ENCODE data around the gene GPR161.
"Not testable (repeated sequence)": the region's sequence is repeated elsewhere in the genome, so short reads cannot be mapped to it uniquely, and the experiment has no call there.

Gene GPR161

DNA sequence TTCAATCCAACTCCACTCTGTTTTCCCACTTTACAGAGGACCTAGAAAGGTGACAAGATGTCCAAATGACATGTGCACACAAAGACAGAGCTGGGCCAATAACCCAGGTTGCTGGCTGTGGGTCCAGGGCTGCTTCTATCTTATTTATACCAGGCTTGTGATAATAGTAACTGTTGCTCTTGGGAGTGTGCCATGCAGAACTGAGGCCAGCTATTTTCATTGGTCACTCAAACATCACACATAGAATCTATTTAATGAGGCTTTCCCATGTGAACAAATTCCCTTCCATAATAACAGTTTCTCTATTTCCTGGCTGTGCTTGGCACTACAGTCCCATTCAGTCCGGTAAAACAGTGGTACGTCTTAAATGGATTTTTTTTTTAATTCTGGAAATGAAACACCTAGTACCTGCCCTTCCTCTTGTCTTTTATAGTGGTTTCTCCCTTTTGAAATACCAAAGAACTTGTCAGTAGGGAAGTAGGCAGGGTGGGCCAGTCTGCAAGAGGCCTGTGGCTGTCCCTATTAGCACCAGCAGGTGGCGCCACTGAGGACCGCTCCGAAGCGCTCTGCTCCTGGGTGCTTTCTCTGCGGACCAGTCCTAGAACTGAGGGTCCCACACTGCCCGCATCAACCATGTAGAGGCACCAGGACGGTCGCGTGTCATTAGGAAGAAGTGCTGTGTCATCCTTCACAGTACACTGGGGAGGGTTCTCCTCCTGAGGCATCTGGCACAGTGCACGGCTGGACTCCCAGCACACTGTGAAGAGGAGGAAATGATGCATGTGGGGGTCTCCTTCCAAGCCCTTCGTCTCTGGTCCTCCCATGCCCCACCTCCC is 52.1 kb downstream of the GPR161 start:
- DNase-seq, result no peak

DNA sequence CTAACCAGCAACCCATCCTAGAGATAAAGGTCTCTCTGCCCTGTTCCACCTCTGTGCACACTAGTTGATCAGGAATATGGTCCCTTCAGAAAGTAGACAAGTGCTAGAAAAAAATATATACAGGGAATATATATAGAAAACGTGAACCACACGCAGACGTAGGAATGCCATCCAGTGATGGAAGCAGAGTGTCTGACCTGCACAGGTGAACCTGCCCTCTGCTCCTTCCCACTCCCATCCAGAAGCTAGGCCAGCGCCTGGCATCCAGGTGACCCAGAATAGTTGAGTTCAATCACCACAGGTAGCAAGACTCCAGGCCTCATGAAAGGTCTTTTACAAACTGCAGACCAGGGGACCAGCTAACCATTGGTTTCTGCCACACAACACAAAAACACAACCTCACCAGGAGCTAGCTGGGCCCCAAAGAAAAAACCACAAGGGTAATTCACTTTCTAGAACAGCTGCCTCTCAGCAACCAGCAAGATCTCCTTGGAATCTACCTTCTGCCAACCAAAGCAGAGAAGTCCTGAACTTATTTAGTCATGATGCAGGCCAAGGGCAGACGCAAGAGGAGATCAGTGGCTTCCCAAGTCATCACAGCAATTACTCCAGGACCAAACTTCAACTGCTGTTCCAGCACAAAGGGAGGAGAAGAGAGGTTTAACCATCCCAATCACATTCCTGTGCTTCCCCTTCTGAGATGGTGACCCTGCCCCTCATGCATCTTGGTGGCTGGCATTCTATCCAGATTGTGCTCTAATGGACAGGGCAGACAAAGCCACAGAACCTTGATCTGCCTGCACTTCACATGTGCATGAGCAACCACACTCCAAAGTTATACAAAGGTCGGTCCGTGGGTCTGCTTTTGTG is 53.0 kb downstream of the GPR161 start:
- DNase-seq, result no peak

GRCh38 chr1:168082008-168082876 is 54.5 kb downstream of the GPR161 start:
- no peak for DNase-seq

GRCh38 chr1:168081373-168082007 is 55.2 kb downstream of the GPR161 start:
- DNase-seq, result no peak

- no peak for DNase-seq
These were observed 57.0 kb downstream of the GPR161 start for GRCh38 chr1:168079761-168080160.

GRCh38 chr1:168069384-168069783 is 67.3 kb downstream of the GPR161 start:
- no peak for DNase-seq

- DNase-seq, result no peak
These were observed 71.2 kb downstream of the GPR161 start for GRCh38 chr1:168065506-168065905.

DNA sequence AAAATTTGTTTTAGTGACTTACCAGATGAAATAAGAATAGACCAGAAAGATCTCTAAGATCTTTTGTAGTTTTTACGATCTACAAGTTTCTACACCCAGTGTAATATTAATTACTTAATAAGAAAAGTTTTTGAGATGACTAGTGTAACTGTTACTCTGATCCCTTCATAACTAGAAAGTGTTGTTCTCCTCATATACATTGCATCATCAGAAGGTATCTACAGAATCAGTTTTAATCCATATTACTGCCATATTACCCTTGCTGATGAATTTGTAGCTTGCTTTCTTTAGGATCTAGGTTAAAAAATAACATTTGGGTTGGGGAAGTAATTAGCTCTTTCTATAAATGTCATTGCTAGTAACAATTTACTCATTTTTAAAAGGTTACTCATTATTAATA is 72.5 kb downstream of the GPR161 start:
- DNase-seq, result no peak

DNA sequence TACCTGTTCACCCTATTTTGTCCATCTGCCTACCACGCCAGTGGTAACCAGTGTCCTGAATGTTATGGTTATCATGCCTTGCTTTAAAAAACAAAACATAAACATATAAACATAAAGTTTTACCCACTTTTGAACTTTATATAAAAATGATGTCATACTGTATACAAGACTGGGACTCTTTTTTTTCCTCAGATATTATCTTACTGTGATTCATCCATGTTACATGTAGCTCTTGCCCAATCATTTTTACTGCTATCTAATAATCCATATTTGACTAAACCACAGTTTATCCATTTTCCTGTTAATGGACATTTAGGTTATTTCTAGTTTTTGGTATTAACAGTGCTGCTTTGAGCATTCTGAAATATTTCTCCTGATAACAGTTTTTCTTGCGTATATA is 78.8 kb downstream of the GPR161 start:
- DNase-seq, result no peak

- no peak for DNase-seq
These were observed 79.4 kb downstream of the GPR161 start for GRCh38 chr1:168057355-168057754.

DNA sequence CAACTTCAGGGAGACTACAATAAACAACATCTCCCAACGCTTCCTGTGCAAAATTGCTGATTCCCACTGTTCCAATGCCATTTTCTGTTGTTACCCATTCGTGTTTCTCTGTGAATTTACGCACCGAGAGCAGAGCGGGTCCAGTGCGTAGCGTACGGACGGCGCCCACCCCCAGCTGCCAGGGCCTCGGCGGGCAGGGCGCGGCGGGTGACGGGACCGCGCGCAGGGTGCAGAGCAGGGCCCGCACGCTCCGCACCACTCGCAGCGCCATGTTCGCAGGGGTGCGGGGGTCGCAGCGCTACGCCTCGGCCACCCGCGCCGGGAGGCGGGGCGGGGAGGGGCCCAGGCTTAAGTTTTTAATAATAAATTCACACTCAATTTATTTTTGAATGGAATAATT is 80.6 kb downstream of the GPR161 start:
- DNase-seq, result not testable (repeated sequence)

- DNase-seq, result no peak
These were observed 82.6 kb downstream of the GPR161 start for GRCh38 chr1:168054117-168054516.

DNA sequence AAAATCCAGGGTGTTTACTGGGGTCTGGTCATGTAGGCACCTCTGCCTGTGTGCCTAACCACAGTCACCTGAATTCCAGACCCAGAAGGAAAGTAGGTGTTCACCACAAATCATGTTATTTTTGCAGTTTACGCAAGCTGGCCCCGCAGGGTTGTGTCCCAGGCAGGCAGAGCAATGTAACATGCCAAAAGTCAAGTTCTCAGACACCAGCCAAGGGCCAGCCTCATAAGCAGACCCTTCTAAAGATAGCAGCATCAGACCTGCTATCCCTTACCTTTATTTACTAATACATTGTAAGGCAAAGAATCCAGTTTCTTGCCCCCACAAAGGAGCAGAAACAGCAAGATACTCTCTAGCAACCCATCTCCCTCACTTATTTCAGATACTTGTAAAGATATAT is 83.0 kb downstream of the GPR161 start:
- DNase-seq, result no peak

GRCh38 chr1:168050880-168051279 is 85.8 kb downstream of the GPR161 start:
- DNase-seq, result no peak

GRCh38 chr1:168050307-168050706 is 86.4 kb downstream of the GPR161 start:
- no peak for DNase-seq

- no peak for DNase-seq
These were observed 91.4 kb downstream of the GPR161 start for GRCh38 chr1:168045311-168045710.

DNA sequence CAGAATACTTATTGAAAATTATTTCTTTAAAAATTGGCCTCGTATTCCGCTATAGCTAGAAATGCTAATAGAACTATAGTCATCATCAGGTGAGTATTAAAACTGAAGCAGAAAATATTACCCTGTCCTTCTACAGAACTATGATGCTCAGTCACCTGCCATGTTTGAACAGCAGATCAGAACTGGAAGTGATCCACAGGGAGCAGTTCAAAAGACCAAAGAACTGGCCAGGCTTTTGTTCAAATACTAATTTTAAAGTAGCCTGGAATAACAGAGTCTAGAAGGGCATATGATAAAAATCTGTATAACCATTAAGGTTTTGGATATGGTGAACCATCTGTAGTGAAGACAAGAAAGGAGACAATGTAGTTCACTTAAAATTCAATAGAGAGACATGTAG is 94.4 kb downstream of the GPR161 start:
- DNase-seq, result no peak

DNA sequence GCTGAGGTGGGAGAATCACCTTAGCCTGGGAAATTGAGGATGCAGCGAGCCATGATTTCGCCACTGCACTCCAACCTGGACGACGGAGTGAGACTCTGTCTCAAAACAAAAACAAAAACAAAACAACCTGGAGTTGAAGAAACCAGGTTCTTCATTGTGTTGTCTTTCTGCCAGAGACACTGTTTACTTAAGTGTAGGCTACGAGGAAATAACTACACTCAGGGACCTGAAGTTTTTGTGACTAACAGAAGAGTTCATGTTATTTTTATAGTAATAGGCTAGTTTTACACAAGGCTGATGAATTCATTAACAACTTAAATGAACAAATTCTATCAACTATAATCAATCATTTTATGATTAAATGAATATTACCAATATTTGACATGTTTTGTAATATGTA is 101.4 kb downstream of the GPR161 start:
- no peak for DNase-seq

DNA sequence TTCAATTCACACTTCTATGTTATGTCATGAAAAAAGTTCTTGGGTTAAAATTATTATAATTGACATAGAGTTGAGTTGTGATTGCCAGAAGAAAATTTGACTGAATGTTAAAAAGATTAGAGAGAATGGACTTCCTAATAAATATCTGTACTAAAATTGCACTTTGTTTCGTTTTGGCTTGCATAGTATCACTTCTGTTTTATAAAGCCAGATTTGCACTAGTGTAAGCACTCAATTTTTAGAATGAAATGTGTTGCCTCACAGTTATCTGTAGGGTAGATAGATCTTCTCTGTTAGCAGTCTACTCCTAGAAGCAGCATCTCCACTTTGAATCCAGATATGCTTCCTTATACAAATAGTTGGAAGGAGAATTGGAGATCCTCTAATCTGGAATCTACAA is 104.7 kb downstream of the GPR161 start:
- no peak for DNase-seq

DNA sequence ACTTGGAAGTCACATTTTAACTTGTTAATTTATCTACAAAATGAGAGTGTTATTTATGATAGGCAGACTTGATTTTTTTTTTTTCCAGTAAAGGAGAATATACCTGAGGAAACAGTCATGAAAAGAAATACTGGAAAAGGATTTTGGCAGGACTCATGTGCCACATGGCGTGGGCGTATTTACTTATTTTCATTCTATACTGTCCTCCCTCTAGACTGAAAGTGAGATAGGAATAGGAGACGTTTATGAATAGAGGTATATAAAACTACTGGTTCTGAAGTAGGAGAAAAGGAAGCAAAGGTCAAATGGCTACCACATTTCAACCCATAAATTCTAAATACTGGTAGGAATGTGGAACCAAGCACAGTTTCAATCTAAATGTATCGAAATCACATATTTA is 105.1 kb downstream of the GPR161 start:
- DNase-seq, result no peak

DNA sequence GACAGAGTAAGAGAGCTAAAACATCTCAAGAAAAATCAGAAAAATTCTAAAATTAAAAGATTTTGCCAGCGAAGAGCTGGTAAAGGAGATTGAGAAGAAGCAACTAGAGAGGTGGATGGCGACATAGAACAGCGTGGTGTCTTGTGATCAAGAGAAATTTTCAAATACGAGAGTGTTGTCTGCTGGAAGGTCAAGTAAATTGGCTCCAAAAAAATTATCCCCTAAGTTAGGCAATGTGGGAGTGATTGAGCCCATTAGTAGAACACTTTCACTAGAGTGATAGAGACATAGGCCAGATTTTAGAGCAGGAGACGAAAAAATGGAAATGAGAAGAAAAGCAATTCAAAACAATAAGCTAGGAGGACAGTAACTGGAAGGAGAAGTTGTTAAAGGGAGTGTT is 105.5 kb downstream of the GPR161 start:
- no peak for DNase-seq

All from NCI-H510A (cell line).